H9 (cell line): ENCODE data around the gene ADAMTS2. TPM values are rescaled to one million over a fixed set of nuclear protein-coding genes. Genes with fewer than 3 reads are reported as not detected.

ENCODE experiments used
- DNase-seq: peaks from one replicate; pipeline ENCODE4 v3.0.0-alpha.2; 2017
- H2AFZ ChIP-seq: one replicate; pipeline ENCODE4 v1.6.1; 2013; ENCODE audit warnings: mild to moderate bottlenecking, low read length, control low read depth, moderate library complexity
- H2AK5ac ChIP-seq: 2 replicates; pipeline ENCODE4 v1.6.1; 2013; ENCODE audit warnings: low read length, control low read depth, mixed read lengths; ENCODE audit not compliant: insufficient read length
- H2BK120ac ChIP-seq: one replicate; pipeline ENCODE4 v1.6.1; 2013; ENCODE audit warnings: low read depth, mild to moderate bottlenecking, low read length, control low read depth, inconsistent platforms; ENCODE audit not compliant: poor library complexity, severe bottlenecking
- H2BK12ac ChIP-seq: 2 replicates; pipeline ENCODE4 v1.6.1; 2013; ENCODE audit warnings: low read length, control low read depth, mixed read lengths, low read depth; ENCODE audit not compliant: insufficient read length
- H2BK15ac ChIP-seq: 2 replicates; pipeline ENCODE4 v1.6.1; 2013; ENCODE audit warnings: low read depth, low read length, control low read depth
- H2BK20ac ChIP-seq: one replicate; pipeline ENCODE4 v1.6.1; 2013; ENCODE audit warnings: low read depth, mild to moderate bottlenecking, low read length, control low read depth, inconsistent platforms; ENCODE audit not compliant: poor library complexity, severe bottlenecking
- H2BK5ac ChIP-seq: 2 replicates; pipeline ENCODE4 v1.6.1; 2013; ENCODE audit warnings: low read length, control low read depth, mixed read lengths; ENCODE audit not compliant: insufficient read length
- H3K14ac ChIP-seq: 2 replicates; pipeline ENCODE4 v1.6.1; 2013; ENCODE audit warnings: low read length, control low read depth; ENCODE audit not compliant: insufficient read depth
- H3K18ac ChIP-seq: 2 replicates; pipeline ENCODE4 v1.6.1; 2013; ENCODE audit warnings: low read depth, mild to moderate bottlenecking, mixed read lengths, low read length, control low read depth; ENCODE audit not compliant: insufficient read length
- H3K23ac ChIP-seq: 2 replicates; pipeline ENCODE4 v1.6.1; 2013; ENCODE audit warnings: low read length, control low read depth, mixed read lengths, low read depth; ENCODE audit not compliant: insufficient read length
- H3K23me2 ChIP-seq: 2 replicates; pipeline ENCODE4 v1.6.1; 2013; ENCODE audit warnings: low read depth, mild to moderate bottlenecking, mixed read lengths, low read length, control low read depth; ENCODE audit not compliant: insufficient read length, poor library complexity, severe bottlenecking
- H3K27ac ChIP-seq: 2 replicates; pipeline ENCODE4 v1.5.1; 2013; ENCODE audit warnings: low read length, control low read depth, mixed read lengths, low read depth; ENCODE audit not compliant: insufficient read length
- H3K27me3 ChIP-seq: 2 replicates; pipeline ENCODE4 v1.6.1; 2013; ENCODE audit warnings: low read length, control low read depth, inconsistent platforms; ENCODE audit not compliant: insufficient read depth
- H3K4ac ChIP-seq: 2 replicates; pipeline ENCODE4 v1.6.1; 2013; ENCODE audit warnings: low read depth, mild to moderate bottlenecking, control low read depth, inconsistent platforms, low read length, moderate library complexity
- H3K4me1 ChIP-seq: 2 replicates; pipeline ENCODE4 v1.6.1; 2013; ENCODE audit warnings: low read length, control low read depth, inconsistent platforms; ENCODE audit not compliant: insufficient read depth
- H3K4me2 ChIP-seq: 2 replicates; pipeline ENCODE4 v1.6.1; 2013; ENCODE audit warnings: low read length, control low read depth, mixed read lengths; ENCODE audit not compliant: insufficient read length, insufficient read depth
- H3K56ac ChIP-seq: 2 replicates; pipeline ENCODE4 v1.6.1; 2013; ENCODE audit warnings: low read depth, mild to moderate bottlenecking, mixed read lengths, low read length, control low read depth; ENCODE audit not compliant: insufficient read length
- H3K79me1 ChIP-seq: 2 replicates; pipeline ENCODE4 v1.6.1; 2013; ENCODE audit warnings: low read depth, mild to moderate bottlenecking, moderate library complexity, low read length, control low read depth, inconsistent platforms; ENCODE audit not compliant: insufficient read depth, poor library complexity, severe bottlenecking
- H3K79me2 ChIP-seq: 2 replicates; pipeline ENCODE4 v1.6.1; 2013; ENCODE audit warnings: low read length, control low read depth, inconsistent platforms; ENCODE audit not compliant: insufficient read depth
- H3K9ac ChIP-seq: 2 replicates; pipeline ENCODE4 v1.6.1; 2013; ENCODE audit warnings: low read length, control low read depth, mixed read lengths; ENCODE audit not compliant: insufficient read length; ENCODE audit errors: extremely low read depth
- H3K9me3 ChIP-seq: one replicate; pipeline ENCODE4 v1.6.1; 2013; ENCODE audit warnings: low read depth, low read length, inconsistent platforms; ENCODE audit not compliant: control insufficient read depth
- H3T11ph ChIP-seq: one replicate; pipeline ENCODE4 v1.6.1; 2013; ENCODE audit warnings: mild to moderate bottlenecking, low read length, control low read depth, inconsistent platforms
- H4K20me1 ChIP-seq: one replicate; pipeline ENCODE4 v1.6.1; 2013; ENCODE audit not compliant: control insufficient read depth, insufficient read length, insufficient read depth
- H4K5ac ChIP-seq: 2 replicates; pipeline ENCODE4 v1.6.1; 2013; ENCODE audit warnings: low read depth, mild to moderate bottlenecking, mixed read lengths, low read length, control low read depth; ENCODE audit not compliant: insufficient read length
- H4K8ac ChIP-seq: replicated peaks from 2 replicates; pipeline ENCODE4 v1.6.1; 2013; ENCODE audit warnings: low read length, control low read depth, mixed read lengths, low read depth; ENCODE audit not compliant: insufficient read length
- H4K91ac ChIP-seq: 2 replicates; pipeline ENCODE4 v1.6.1; 2013; ENCODE audit warnings: low read depth, mild to moderate bottlenecking, moderate library complexity, mixed read lengths, low read length, control low read depth; ENCODE audit not compliant: insufficient read length
- H3K27ac Mint-ChIP-seq, 3 experiments: 2 replicates in 2 of 3; 3 replicates in 1 of 3; pipeline ENCODE4 v1.8.0; 2020 to 2021; ENCODE audit warnings: mixed read lengths in 3 of 3, mild to moderate bottlenecking in 1 of 3, moderate library complexity in 1 of 3
- H3K27me3 Mint-ChIP-seq: 2 replicates; pipeline ENCODE4 v1.8.0; 2021; ENCODE audit warnings: low read depth, mild to moderate bottlenecking, moderate library complexity, mixed read lengths
- H3K36me3 Mint-ChIP-seq, 3 experiments: 2 replicates in 2 of 3; 3 replicates in 1 of 3; pipeline ENCODE4 v1.8.0; 2020 to 2021; ENCODE audit warnings: low read depth in 3 of 3, mixed read lengths in 3 of 3; ENCODE audit not compliant: insufficient read depth in 1 of 3
- H3K4me1 Mint-ChIP-seq, 2 experiments: 2 replicates each; pipeline ENCODE4 v1.8.0; 2020; ENCODE audit warnings: mixed read lengths in 2 of 2
- H3K4me3 Mint-ChIP-seq, 2 experiments: 2 replicates in 1 of 2; 3 replicates in 1 of 2; pipeline ENCODE4 v1.8.0; 2020 to 2021; ENCODE audit warnings: mild to moderate bottlenecking in 2 of 2, mixed read lengths in 2 of 2, moderate library complexity in 1 of 2
- H3K9me3 Mint-ChIP-seq, 2 experiments: 2 replicates in 1 of 2; 3 replicates in 1 of 2; pipeline ENCODE4 v1.8.0; 2020; ENCODE audit warnings: mild to moderate bottlenecking in 2 of 2, mixed read lengths in 2 of 2, moderate library complexity in 1 of 2
- WGBS: extraction: QIAGEN DNeasy Blood & Tissue Kit; methylation state at CpG from one replicate; pipeline ENCODE4 v1.1.7; 2013; ENCODE audit warnings: missing lambda C conversion rate, low lambda C conversion rate, mixed read lengths; ENCODE audit not compliant: insufficient read length; ENCODE audit errors: extremely low coverage; 5-methylcytosine and 5-hydroxymethylcytosine counted together
- total RNA-seq: library from RNA; stranded (reverse); gene quantifications from 2 replicates; pipeline ENCODE4 v1.2.1, GENCODE V29; 2021
- TF ChIP-seq, protein P1 (sequence below): fragments of 200-600 bp; sonication (generic); conservative IDR thresholded peaks from 3 replicates; pipeline ENCODE4 v1.8.0; 2021; ENCODE audit warnings: antibody characterized with exemption, mild to moderate bottlenecking

Gene ADAMTS2
- total RNA-seq, 1 experiment from 2014 or later = 5.4 TPM

GRCh38 chr5:179198825-179199224 is 146.4 kb downstream of the ADAMTS2 start:
- WGBS = no CpG with 5 or more reads among the region's 8 CpGs
- Histone ChIP-seq H3K14ac (no peak overlapping the region), H3K23me2 (no peaks in the 10 kb centered on the region), H2AK5ac (no peak overlapping the region), H4K20me1 (no peaks in the 10 kb centered on the region), H3K23ac (no peak overlapping the region), H2BK5ac (no peak overlapping the region), H2BK15ac (no peak overlapping the region), H3K79me1 (no peaks in the 10 kb centered on the region), H3K4me1 (no peaks in the 10 kb centered on the region), H2BK120ac (no peak overlapping the region), H2AFZ (no peak overlapping the region), H3K4ac (no peak overlapping the region), H2BK20ac (no peak overlapping the region), H3K4me2 (no peak overlapping the region), H3K27ac (no peak overlapping the region), H4K5ac (no peak overlapping the region), H3K27me3 (no peaks in the 10 kb centered on the region), H3K9ac (no peak overlapping the region), H3T11ph (no peak overlapping the region), H4K8ac (no peak overlapping the region), H3K56ac (no peak overlapping the region), H2BK12ac (no peak overlapping the region), H3K9me3 (no peaks in the 10 kb centered on the region), H3K18ac (no peak overlapping the region), H4K91ac (no peak overlapping the region), H3K79me2 (no peaks in the 10 kb centered on the region)
- no peak for DNase-seq
- no peaks in the 10 kb centered on the region for H3K36me3 Mint-ChIP-seq
- H3K4me3 Mint-ChIP-seq = no peak overlapping the region
- TF ChIP-seq, protein P1, sequence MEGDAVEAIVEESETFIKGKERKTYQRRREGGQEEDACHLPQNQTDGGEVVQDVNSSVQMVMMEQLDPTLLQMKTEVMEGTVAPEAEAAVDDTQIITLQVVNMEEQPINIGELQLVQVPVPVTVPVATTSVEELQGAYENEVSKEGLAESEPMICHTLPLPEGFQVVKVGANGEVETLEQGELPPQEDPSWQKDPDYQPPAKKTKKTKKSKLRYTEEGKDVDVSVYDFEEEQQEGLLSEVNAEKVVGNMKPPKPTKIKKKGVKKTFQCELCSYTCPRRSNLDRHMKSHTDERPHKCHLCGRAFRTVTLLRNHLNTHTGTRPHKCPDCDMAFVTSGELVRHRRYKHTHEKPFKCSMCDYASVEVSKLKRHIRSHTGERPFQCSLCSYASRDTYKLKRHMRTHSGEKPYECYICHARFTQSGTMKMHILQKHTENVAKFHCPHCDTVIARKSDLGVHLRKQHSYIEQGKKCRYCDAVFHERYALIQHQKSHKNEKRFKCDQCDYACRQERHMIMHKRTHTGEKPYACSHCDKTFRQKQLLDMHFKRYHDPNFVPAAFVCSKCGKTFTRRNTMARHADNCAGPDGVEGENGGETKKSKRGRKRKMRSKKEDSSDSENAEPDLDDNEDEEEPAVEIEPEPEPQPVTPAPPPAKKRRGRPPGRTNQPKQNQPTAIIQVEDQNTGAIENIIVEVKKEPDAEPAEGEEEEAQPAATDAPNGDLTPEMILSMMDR = no peak
- H3K4me1 Mint-ChIP-seq = peaks cover 6 to 9% of the 10 kb centered on the region in 2 experiments
- no peaks in the 10 kb centered on the region for H3K9me3 Mint-ChIP-seq
- no peaks in the 10 kb centered on the region; the same call in 1 of the 2 replicates for H3K27me3 Mint-ChIP-seq
- H3K27ac Mint-ChIP-seq = no peak overlapping the region
